Measurements from ENCODE around the gene CELSR1.

The CELSR1 gene

DNA sequence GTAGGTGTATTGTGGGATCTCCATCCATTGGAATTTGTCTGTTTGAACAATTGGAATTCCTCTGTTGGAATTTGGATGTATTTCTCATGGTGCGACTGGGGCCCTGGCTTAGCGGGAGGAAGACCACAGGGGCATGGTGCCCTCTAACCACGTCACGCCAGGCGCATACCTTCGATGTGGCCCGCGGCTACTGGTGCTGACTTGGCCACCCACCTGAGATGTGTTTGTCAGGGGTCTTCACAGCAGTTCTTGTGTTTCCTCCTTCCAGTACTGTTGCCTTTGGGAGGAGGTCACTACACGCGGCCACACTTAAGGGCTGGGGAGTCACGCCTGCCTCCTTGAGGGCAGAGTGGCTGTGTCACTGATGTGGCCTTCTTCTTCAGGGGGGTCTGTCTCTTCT is 46.2 kb upstream of the CELSR1 start:
- no peak for FAIRE-seq
- DNase-seq (ENCODE audit: insufficient read length, low spot score) = no peak

DNA sequence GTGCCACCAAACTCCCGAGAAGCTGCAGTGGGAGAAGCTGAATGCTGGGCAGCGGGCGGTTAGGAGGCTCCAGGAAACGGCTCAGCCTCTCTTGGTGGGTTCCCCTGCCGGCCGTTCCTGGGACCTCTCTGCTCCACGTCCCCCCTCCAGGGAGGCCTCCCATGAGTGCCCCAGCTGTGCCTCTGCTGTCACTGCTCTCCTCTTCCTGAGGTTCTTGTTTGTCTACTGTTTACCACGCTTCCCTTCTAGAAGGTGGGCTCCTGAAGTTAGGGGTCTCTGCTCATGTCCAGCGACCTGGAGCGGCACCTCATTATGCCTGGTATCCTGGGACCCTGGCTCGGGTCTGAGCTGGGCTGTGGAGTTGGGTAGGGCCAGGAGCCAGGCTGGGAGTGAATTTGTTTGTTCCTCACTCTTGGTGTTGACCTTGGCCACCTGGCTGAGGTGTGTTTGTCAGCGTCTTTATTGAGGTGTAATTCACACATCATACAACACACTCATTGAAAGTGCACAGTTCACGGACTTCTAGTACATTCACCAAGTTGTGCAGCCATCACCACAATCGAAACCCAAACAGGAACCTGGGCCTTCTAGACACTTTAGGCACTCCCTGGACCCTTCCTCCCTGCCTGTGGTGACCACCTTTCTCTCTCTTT is 45.0 kb upstream of the CELSR1 start:
- no peak for DNase-seq (ENCODE audit: insufficient read length, low spot score)
- TF ChIP-seq, protein P1, sequence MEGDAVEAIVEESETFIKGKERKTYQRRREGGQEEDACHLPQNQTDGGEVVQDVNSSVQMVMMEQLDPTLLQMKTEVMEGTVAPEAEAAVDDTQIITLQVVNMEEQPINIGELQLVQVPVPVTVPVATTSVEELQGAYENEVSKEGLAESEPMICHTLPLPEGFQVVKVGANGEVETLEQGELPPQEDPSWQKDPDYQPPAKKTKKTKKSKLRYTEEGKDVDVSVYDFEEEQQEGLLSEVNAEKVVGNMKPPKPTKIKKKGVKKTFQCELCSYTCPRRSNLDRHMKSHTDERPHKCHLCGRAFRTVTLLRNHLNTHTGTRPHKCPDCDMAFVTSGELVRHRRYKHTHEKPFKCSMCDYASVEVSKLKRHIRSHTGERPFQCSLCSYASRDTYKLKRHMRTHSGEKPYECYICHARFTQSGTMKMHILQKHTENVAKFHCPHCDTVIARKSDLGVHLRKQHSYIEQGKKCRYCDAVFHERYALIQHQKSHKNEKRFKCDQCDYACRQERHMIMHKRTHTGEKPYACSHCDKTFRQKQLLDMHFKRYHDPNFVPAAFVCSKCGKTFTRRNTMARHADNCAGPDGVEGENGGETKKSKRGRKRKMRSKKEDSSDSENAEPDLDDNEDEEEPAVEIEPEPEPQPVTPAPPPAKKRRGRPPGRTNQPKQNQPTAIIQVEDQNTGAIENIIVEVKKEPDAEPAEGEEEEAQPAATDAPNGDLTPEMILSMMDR (IDR thresholded peaks at IDR 0.05; ENCODE audit: insufficient read depth, missing control alignments) = no peak
- FAIRE-seq = no peak

More for the DNA sequence above, 46.2 kb upstream of the CELSR1 start:
- TF ChIP-seq, protein P1 (IDR thresholded peaks at IDR 0.05; ENCODE audit: insufficient read depth, missing control alignments) = no peak

DNA sequence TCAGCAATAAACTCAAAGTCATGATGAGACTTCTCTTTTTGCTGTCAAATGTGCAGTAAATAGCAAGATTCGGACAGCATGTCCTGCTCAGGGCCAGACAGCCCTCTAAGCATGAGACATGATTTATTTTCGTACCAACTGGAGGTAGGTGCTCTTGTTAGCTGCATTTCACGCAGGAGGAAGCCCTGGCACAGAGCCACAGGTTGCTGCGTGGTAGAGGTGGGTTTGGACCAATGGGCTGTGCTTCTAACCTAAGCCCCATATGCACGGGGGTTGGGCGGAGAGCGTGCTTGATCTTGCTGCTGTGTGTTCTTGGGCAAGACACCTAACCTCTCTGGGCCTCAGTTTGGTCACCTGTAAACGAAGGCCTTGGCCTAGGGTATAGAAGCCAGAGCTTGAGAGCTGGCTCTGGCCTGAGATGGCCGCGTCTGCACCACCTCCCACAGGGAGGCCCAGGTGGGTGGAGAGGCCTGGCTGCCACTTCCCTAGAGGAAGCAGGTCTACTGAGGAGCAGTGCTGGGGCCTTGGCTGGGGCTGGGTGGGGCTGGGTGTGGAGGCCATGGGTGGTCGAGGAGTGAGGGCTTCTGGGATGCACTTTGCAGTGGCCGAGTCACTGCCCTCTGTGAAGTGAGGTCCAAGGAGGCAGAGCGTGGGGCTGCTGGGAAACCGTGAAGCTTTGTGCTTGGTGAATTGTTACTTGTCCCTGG is 44.3 kb upstream of the CELSR1 start:
- DNase-seq (ENCODE audit: insufficient read length, low spot score) (no peak), FAIRE-seq (no peak)
- TF ChIP-seq, protein P1 (IDR thresholded peaks at IDR 0.05; ENCODE audit: insufficient read depth, missing control alignments) = no peak

DNA sequence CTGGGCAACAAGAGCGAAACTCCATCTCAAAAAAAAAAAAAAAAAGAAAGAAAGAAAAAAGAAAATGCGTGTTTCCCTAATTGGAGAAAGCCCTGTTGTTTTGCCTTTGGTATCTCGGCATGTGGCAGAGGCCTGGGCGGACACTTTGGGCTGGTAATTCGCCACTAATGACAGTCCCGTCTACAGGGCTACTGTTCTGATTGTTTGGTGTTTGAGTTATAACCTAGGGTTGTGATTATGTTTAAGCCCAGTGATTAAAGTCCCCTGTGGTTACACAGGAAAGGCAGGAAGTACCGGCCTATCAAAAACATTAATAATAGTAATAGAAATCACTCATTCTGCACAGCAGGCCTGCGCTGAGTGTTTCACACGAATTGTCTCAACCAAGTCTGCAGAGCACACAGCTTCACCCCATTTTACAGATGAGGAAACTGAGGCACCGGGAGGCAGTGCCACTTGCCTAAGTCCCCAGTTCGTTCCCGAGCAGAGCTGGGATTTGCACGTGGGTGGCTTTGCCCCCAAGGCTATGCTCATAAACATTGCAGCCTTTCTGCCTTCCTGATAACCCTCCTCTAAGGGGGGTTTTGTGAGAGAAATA is 43.6 kb upstream of the CELSR1 start:
- FAIRE-seq (no peak), DNase-seq (ENCODE audit: insufficient read length, low spot score) (no peak)
- TF ChIP-seq, protein P1 (IDR thresholded peaks at IDR 0.05; ENCODE audit: insufficient read depth, missing control alignments) = no peak

DNA sequence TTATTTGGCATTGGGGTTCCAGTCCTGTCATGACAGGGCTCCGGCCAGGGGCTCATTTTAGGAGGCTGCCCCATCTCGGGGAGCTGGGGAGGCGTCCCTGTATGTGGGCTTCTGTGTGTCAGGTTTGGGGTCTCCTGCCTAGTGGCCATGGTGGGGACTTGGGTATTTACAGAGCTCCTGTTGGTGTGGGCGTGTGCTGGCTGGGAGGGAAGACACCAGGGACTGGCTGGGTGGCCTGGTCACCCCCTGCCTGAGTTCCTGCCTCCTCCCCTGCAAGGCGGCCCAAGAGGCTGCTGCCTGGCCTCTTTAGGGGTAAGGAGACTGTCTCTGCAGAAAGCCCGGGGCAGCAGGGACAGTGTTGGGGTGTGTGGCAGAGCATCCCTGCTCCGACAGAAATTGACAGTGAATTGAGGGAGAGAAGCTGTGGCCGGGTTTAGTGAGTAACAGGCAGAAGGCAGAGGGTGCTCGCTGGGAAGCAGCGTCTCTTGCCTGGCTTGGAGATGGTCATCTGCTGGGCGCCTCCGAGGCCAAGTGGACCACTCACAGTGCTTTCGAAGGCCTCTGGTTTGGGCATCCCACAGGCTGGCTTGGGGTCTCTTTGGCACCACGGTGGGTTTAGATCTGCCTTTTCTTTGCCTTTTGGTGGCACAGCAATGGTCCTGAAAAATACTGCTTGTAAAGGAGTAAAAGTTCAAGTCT is 42.5 kb upstream of the CELSR1 start:
- TF ChIP-seq, protein P1 (IDR thresholded peaks at IDR 0.05; ENCODE audit: insufficient read depth, missing control alignments) = no peak

DNA sequence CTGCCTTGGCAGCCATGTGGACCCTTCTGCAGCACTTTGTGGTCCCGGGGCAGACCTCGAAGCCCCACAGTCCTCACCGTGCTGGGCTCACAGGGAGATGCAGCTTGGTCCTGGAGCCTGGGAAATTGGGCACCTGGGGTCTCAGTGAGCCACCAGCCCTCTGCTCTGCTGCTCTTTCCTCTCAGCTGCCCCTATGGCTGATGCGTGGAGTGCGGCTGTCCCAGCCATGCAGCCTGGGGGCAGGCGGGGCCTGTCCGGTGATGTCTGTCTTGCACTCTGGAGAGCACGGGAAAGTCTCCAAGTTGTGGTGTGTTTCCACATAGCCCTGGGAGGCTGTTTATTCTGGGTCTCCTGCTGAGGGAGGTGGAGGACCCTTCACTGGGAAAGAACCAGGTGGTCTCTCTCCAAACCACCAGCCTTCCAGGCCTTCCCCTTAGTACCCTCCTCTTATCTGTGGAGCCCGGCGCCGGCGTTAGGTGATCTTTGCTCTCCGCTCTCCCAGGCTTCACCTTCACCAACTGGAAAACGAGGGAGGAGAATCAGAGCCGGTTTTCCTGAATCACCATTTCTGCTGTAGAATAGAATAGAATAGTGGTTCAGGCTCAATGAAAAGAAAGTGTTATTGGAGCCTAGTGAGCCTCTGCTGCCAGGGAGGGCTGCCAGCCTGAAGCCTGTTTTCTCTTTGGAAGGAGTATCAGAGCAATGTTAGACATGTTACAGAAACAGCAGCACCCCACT is 41.6 kb upstream of the CELSR1 start:
- TF ChIP-seq, protein P1 (IDR thresholded peaks at IDR 0.05; ENCODE audit: insufficient read depth, missing control alignments) = no peak
- DNase-seq (ENCODE audit: insufficient read length, low spot score) = no peak
- FAIRE-seq = no peak

More for the DNA sequence above, 42.5 kb upstream of the CELSR1 start:
- DNase-seq (ENCODE audit: insufficient read length, low spot score) = no peak
- no peak for FAIRE-seq
